Measurements from ENCODE around the gene PSME4. TPM values are rescaled to one million over a fixed set of nuclear protein-coding genes. Genes with fewer than 3 reads are reported as not detected.

PSME4 gene
- total and polyA plus RNA-seq, 2 of the 13 experiments (the other 11 are each of a cell fraction or from before 2014, with no cell fraction given), result 52.1 to 77.8 TPM

DNA sequence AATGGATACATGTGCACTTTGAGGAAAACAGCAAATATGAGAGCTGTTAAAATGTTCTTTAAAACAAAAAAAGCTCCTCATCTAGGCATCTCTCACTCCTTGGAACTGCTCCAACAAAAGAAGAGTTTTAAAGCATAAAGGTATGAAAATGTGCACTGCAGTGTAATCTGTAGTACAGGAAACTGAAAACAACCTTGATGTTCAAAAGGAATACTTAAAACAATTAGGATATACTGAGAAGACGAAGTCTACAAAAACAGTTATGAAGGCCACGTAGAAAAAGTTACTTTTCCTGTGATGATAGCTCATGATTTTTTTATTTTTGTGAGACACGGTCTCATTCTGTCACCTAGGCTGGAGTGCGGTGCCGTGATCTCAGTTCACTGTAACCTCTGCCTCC is 109.0 kb downstream of the PSME4 start:
- H3K27ac ChIP-seq (ENCODE audit: extremely low read length, insufficient read depth, low read length), result no peak overlapping the region
- CTCF ChIA-PET (ENCODE audit: low intra/inter-chr PET ratio, low total read pairs), result no interaction called here
- WGBS (ENCODE audit: low lambda C conversion rate), result 98% methylated on average over 5 of the region's 5 CpGs

More for the DNA sequence above, 109.0 kb downstream of the PSME4 start:
- Histone ChIP-seq H3K79me2 (ENCODE audit: insufficient read depth, low read length) (no peaks in the 10 kb centered on the region), H2AFZ (ENCODE audit: low read length) (no peak overlapping the region), H3K9ac (ENCODE audit: insufficient read depth, low read depth, low read length) (no peak overlapping the region), H3K4me2 (ENCODE audit: low read depth, low read length) (no peak overlapping the region), H4K20me1 (ENCODE audit: insufficient read depth, low read length) (no peaks in the 10 kb centered on the region), H3K4me3 (replicated peaks in 1 of 3; ENCODE audit: insufficient read depth in 1 of 3, low read depth in 2 of 3, low read length in 3 of 3) (no peak overlapping the region), H3K27me3 (ENCODE audit: control insufficient read depth in 1 of 2, insufficient read depth in 2 of 2, low read length in 2 of 2) (no peaks in the 10 kb centered on the region), H3K4me1 (ENCODE audit: insufficient read depth, low read length) (no peaks in the 10 kb centered on the region), H3K9me3 (ENCODE audit: low read length) (no peaks in the 10 kb centered on the region), H3K36me3 (replicated peaks in 1 of 2; ENCODE audit: control insufficient read depth in 1 of 2, insufficient read depth in 2 of 2, low read length in 2 of 2) (peaks cover 11 to 26% of the 10 kb centered on the region in 2 experiments; a peak in 4 of 5 replicates)
- FAIRE-seq (no peak), DNase-seq (ENCODE audit: low spot score) (no peak), ATAC-seq (no peak)
- POLR2A ChIA-PET, result no interaction called here
- intact Hi-C loops (cut with micrococcal nuclease; ENCODE audit: unreplicated experiment) (no loop called here), in situ Hi-C loops (cut with HindIII; ENCODE audit: extremely low pct_ligation_motif_present, low pct_unique_long_range_greater_than_20kb) (no loop called here)
- TF ChIP-seq ZNF225 (CRISPR knock-in tag; IDR thresholded peaks at IDR 0.05), result no peak
- no peak for TF ChIP-seq ZNF44 (CRISPR knock-in tag; IDR thresholded peaks at IDR 0.05)
- no peak for TF ChIP-seq BORCS8-MEF2B (CRISPR knock-in tag; IDR thresholded peaks at IDR 0.05)
- no peak for TF ChIP-seq ZNF207 (IDR thresholded peaks at IDR 0.05; ENCODE audit: borderline replicate concordance)
- no peak for TF ChIP-seq FOXP1 (IDR thresholded peaks at IDR 0.05)
- TF ChIP-seq FOXP1 (CRISPR knock-in tag; IDR thresholded peaks at IDR 0.05), result no peak
- no peak for TF ChIP-seq RBFOX2 (IDR thresholded peaks at IDR 0.05; ENCODE audit: low read depth, low read length)
- no peak for TF ChIP-seq ESRRA (CRISPR knock-in tag; IDR thresholded peaks at IDR 0.05; ENCODE audit: low read depth)
- no peak for TF ChIP-seq ZEB1 (IDR thresholded peaks at IDR 0.05; ENCODE audit: insufficient replicate concordance, low read depth)
- no peak for TF ChIP-seq RFX1 (IDR thresholded peaks at IDR 0.05)
- TF ChIP-seq, protein P1, sequence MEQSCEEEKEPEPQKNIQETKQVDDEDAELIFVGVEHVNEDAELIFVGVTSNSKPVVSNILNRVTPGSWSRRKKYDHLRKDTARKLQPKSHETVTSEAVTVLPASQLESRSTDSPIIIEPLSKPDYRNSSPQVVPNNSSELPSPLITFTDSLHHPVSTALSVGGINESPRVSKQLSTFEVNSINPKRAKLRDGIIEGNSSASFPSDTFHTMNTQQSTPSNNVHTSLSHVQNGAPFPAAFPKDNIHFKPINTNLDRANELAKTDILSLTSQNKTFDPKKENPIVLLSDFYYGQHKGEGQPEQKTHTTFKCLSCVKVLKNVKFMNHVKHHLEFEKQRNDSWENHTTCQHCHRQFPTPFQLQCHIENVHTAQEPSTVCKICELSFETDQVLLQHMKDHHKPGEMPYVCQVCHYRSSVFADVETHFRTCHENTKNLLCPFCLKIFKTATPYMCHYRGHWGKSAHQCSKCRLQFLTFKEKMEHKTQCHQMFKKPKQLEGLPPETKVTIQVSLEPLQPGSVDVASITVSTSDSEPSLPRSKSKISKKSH (CRISPR knock-in tag; IDR thresholded peaks at IDR 0.05; ENCODE audit: borderline replicate concordance), result no peak
- no peak for TF ChIP-seq KDM5A (IDR thresholded peaks at IDR 0.05; ENCODE audit: borderline replicate concordance, low read length)
- TF ChIP-seq, protein P2, sequence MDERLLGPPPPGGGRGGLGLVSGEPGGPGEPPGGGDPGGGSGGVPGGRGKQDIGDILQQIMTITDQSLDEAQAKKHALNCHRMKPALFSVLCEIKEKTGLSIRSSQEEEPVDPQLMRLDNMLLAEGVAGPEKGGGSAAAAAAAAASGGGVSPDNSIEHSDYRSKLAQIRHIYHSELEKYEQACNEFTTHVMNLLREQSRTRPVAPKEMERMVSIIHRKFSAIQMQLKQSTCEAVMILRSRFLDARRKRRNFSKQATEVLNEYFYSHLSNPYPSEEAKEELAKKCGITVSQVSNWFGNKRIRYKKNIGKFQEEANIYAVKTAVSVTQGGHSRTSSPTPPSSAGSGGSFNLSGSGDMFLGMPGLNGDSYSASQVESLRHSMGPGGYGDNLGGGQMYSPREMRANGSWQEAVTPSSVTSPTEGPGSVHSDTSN (CRISPR knock-in tag; IDR thresholded peaks at IDR 0.05), result no peak
- TF ChIP-seq, protein P3, sequence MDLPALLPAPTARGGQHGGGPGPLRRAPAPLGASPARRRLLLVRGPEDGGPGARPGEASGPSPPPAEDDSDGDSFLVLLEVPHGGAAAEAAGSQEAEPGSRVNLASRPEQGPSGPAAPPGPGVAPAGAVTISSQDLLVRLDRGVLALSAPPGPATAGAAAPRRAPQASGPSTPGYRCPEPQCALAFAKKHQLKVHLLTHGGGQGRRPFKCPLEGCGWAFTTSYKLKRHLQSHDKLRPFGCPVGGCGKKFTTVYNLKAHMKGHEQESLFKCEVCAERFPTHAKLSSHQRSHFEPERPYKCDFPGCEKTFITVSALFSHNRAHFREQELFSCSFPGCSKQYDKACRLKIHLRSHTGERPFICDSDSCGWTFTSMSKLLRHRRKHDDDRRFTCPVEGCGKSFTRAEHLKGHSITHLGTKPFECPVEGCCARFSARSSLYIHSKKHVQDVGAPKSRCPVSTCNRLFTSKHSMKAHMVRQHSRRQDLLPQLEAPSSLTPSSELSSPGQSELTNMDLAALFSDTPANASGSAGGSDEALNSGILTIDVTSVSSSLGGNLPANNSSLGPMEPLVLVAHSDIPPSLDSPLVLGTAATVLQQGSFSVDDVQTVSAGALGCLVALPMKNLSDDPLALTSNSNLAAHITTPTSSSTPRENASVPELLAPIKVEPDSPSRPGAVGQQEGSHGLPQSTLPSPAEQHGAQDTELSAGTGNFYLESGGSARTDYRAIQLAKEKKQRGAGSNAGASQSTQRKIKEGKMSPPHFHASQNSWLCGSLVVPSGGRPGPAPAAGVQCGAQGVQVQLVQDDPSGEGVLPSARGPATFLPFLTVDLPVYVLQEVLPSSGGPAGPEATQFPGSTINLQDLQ (CRISPR knock-in tag; IDR thresholded peaks at IDR 0.05), result no peak
- BruUV-seq (replicated peaks), result no TSS peak

Data from HepG2 (cell line).